ENCODE data around the gene PNPLA2. TPM values are rescaled to one million over a fixed set of nuclear protein-coding genes. Genes with fewer than 3 reads are reported as not detected.

PNPLA2 gene
- total and polyA plus RNA-seq, 7 donors = 64.8 to 247 (median 125) TPM

- ATAC-seq (no peak), DNase-seq (no peak)
- Histone ChIP-seq H3K4me1 (peaks cover 11% of the 10 kb centered on the region), H3K9me3 (no peaks in the 10 kb centered on the region), H3K27ac (no peak overlapping the region), H3K27me3 (ENCODE audit: insufficient read depth in 3 of 3, low read length in 2 of 3) (no peaks in the 10 kb centered on the region), H3K36me3 (ENCODE audit: insufficient read depth in 1 of 2, low read depth in 1 of 2) (no peaks in the 10 kb centered on the region), H3K4me3 (no peak overlapping the region)
- TF ChIP-seq, protein P1, sequence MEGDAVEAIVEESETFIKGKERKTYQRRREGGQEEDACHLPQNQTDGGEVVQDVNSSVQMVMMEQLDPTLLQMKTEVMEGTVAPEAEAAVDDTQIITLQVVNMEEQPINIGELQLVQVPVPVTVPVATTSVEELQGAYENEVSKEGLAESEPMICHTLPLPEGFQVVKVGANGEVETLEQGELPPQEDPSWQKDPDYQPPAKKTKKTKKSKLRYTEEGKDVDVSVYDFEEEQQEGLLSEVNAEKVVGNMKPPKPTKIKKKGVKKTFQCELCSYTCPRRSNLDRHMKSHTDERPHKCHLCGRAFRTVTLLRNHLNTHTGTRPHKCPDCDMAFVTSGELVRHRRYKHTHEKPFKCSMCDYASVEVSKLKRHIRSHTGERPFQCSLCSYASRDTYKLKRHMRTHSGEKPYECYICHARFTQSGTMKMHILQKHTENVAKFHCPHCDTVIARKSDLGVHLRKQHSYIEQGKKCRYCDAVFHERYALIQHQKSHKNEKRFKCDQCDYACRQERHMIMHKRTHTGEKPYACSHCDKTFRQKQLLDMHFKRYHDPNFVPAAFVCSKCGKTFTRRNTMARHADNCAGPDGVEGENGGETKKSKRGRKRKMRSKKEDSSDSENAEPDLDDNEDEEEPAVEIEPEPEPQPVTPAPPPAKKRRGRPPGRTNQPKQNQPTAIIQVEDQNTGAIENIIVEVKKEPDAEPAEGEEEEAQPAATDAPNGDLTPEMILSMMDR (IDR thresholded peaks at IDR 0.05) = no peak
- intact Hi-C loops (cut with DNase I) = no loop called here
- 85 to 86% (median 86%) methylated on average over 8 to 9 of the region's 9 CpGs for WGBS, 3 donors
These were observed 54.1 kb downstream of the PNPLA2 start for GRCh38 chr11:872799-873198.

DNA sequence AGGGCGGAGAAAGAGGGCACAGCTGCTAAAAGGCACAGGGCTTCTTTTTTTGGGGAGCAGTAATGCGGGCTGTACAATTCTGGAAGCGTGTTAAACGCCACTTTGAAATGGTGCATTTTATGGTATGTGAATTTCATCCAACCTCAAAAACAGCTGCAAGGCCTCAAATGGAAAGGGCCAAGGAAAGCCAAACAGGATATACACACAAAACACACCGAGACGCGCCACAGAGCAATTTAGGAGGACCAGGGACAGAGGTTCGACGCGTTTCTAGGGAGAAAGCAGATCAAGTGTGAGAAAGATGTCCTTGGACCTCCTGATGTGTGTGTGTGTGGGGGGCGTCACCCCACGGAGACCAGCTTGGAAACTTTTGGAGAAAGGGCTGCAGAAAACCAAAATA, 55.0 kb downstream of the PNPLA2 start:
- no peak for ATAC-seq
- TF ChIP-seq, protein P1 (IDR thresholded peaks at IDR 0.05) = no peak
- 43 to 56% (median 44%) methylated on average over 12 of the region's 12 CpGs for WGBS, 3 donors
- Histone ChIP-seq H3K27me3 (ENCODE audit: insufficient read depth in 3 of 3, low read length in 2 of 3) (no peaks in the 10 kb centered on the region), H3K4me1 (peaks cover 11% of the 10 kb centered on the region), H3K9me3 (no peaks in the 10 kb centered on the region), H3K27ac (no peak overlapping the region), H3K36me3 (ENCODE audit: insufficient read depth in 1 of 2, low read depth in 1 of 2) (no peaks in the 10 kb centered on the region), H3K4me3 (no peak overlapping the region)
- no peak for DNase-seq
- intact Hi-C loops (cut with DNase I) = no loop called here

Other genes with a start within 250 kb of the PNPLA2 start
- 10 to 100 TPM; 19.8 to 31.2 (median 25.0) TPM for gene PHRF1, start 242.4 kb upstream of the PNPLA2 start, total RNA-seq
- 10 to 100 TPM; 11.7 to 19.5 (median 13.5) TPM for gene PHRF1, start 242.4 kb upstream of the PNPLA2 start, polyA plus RNA-seq
- 10 to 100 TPM in 3 of 4 donors, 1 to 10 TPM in 1; 7.5 to 23.1 (median 15.2) TPM for gene IRF7, start 203.0 kb upstream of the PNPLA2 start, total RNA-seq
- gene IRF7, start 203.0 kb upstream of the PNPLA2 start, polyA plus RNA-seq = 10 to 100 TPM in 2 of 3 donors, 1 to 10 TPM in 1; 9.4 to 13.2 (median 12.9) TPM
- under 1 TPM in 1 of 4 donors, not detected in 3; 0.20 TPM for gene CDHR5, start 194.0 kb upstream of the PNPLA2 start, total RNA-seq
- gene CDHR5, start 194.0 kb upstream of the PNPLA2 start, polyA plus RNA-seq = under 1 TPM in 2 of 3 donors, not detected in 1; 0.07 to 0.34 TPM
- 1 to 10 TPM in 2 of 4 donors, under 1 TPM in 1, not detected in 1; 0.89 to 4.8 (median 1.8) TPM for gene SCT, start 191.7 kb upstream of the PNPLA2 start, total RNA-seq
- under 1 TPM in 1 of 3 donors, not detected in 2; 0.44 TPM for gene SCT, start 191.7 kb upstream of the PNPLA2 start, polyA plus RNA-seq
- gene DRD4, start 181.6 kb upstream of the PNPLA2 start, total RNA-seq = 1 to 10 TPM in 2 of 4 donors, under 1 TPM in 1, not detected in 1; 0.55 to 1.2 (median 1.1) TPM
- gene DRD4, start 181.6 kb upstream of the PNPLA2 start, polyA plus RNA-seq = under 1 TPM in 2 of 3 donors, not detected in 1; 0.14 to 0.18 TPM
- 10 to 100 TPM; 15.0 to 30.0 (median 21.0) TPM for gene DEAF1, start 123.7 kb upstream of the PNPLA2 start, total RNA-seq
- 10 to 100 TPM; 12.5 to 18.1 (median 15.3) TPM for gene DEAF1, start 123.7 kb upstream of the PNPLA2 start, polyA plus RNA-seq
- gene TMEM80, start 123.1 kb upstream of the PNPLA2 start, total RNA-seq = 10 to 100 TPM in 2 of 4 donors, 1 to 10 TPM in 2; 5.9 to 15.7 (median 9.7) TPM
- 10 to 100 TPM in 2 of 3 donors, 1 to 10 TPM in 1; 7.4 to 16.3 (median 10.1) TPM for gene TMEM80, start 123.1 kb upstream of the PNPLA2 start, polyA plus RNA-seq
- gene EPS8L2, start 112.7 kb upstream of the PNPLA2 start, total RNA-seq = 1 to 10 TPM in 3 of 4 donors, under 1 TPM in 1; 0.89 to 3.1 (median 1.5) TPM
- under 1 TPM; 0.47 to 0.63 (median 0.56) TPM for gene EPS8L2, start 112.7 kb upstream of the PNPLA2 start, polyA plus RNA-seq
- 100 to 1,000 TPM in 1 of 4 donors, 10 to 100 TPM in 3; 77.7 to 140 (median 81.8) TPM for gene TALDO1, start 71.5 kb upstream of the PNPLA2 start, total RNA-seq
- 10 to 100 TPM; 58.7 to 77.6 (median 65.9) TPM for gene TALDO1, start 71.5 kb upstream of the PNPLA2 start, polyA plus RNA-seq
- gene GATD1, start 41.4 kb upstream of the PNPLA2 start, total RNA-seq = 10 to 100 TPM; 13.6 to 32.6 (median 22.2) TPM
- 10 to 100 TPM; 11.0 to 20.9 (median 17.7) TPM for gene GATD1, start 41.4 kb upstream of the PNPLA2 start, polyA plus RNA-seq
- under 1 TPM in 1 of 4 donors, not detected in 3; 0.22 TPM for gene CEND1, start 28.8 kb upstream of the PNPLA2 start, total RNA-seq
- gene CEND1, start 28.8 kb upstream of the PNPLA2 start, polyA plus RNA-seq = under 1 TPM; 0.09 to 0.33 (median 0.11) TPM
- 1 to 10 TPM; 1.5 to 2.9 (median 2.2) TPM for gene SLC25A22, start 20.6 kb upstream of the PNPLA2 start, total RNA-seq
- gene SLC25A22, start 20.6 kb upstream of the PNPLA2 start, polyA plus RNA-seq = 1 to 10 TPM in 1 of 3 donors, under 1 TPM in 2; 0.49 to 4.3 (median 0.56) TPM
- gene PIDD1, start 13.7 kb upstream of the PNPLA2 start, total RNA-seq = 10 to 100 TPM in 3 of 4 donors, 1 to 10 TPM in 1; 8.7 to 13.8 (median 10.4) TPM
- gene PIDD1, start 13.7 kb upstream of the PNPLA2 start, polyA plus RNA-seq = 10 to 100 TPM in 2 of 3 donors, 1 to 10 TPM in 1; 9.4 to 16.2 (median 10.9) TPM
- gene RPLP2, start 8.9 kb upstream of the PNPLA2 start, total RNA-seq = 1,000 to 10,000 TPM; 1,082 to 1,565 (median 1,354) TPM
- gene RPLP2, start 8.9 kb upstream of the PNPLA2 start, polyA plus RNA-seq = 1,000 to 10,000 TPM in 1 of 3 donors, 100 to 1,000 TPM in 2; 779 to 1,781 (median 798) TPM
- 1 to 10 TPM; 2.4 to 8.9 (median 4.1) TPM for gene CRACR2B, start 9.0 kb downstream of the PNPLA2 start, total RNA-seq
- gene CRACR2B, start 9.0 kb downstream of the PNPLA2 start, polyA plus RNA-seq = 1 to 10 TPM; 1.9 to 6.4 (median 2.8) TPM
- 100 to 1,000 TPM; 149 to 175 (median 161) TPM for gene CD151, start 14.0 kb downstream of the PNPLA2 start, total RNA-seq
- 100 to 1,000 TPM; 158 to 358 (median 224) TPM for gene CD151, start 14.0 kb downstream of the PNPLA2 start, polyA plus RNA-seq
- 100 to 1,000 TPM; 113 to 205 (median 156) TPM for gene POLR2L, start 23.6 kb downstream of the PNPLA2 start, total RNA-seq
- 100 to 1,000 TPM; 114 to 178 (median 176) TPM for gene POLR2L, start 23.6 kb downstream of the PNPLA2 start, polyA plus RNA-seq
- gene TSPAN4, start 23.9 kb downstream of the PNPLA2 start, total RNA-seq = 10 to 100 TPM; 13.9 to 22.1 (median 16.8) TPM
- 10 to 100 TPM; 11.4 to 38.5 (median 25.1) TPM for gene TSPAN4, start 23.9 kb downstream of the PNPLA2 start, polyA plus RNA-seq
- 10 to 100 TPM; 31.2 to 44.5 (median 34.7) TPM for gene CHID1, start 91.9 kb downstream of the PNPLA2 start, total RNA-seq
- gene CHID1, start 91.9 kb downstream of the PNPLA2 start, polyA plus RNA-seq = 10 to 100 TPM; 25.5 to 40.4 (median 28.3) TPM
- gene AP2A2, start 107.0 kb downstream of the PNPLA2 start, total RNA-seq = 10 to 100 TPM; 26.5 to 31.4 (median 27.7) TPM
- 10 to 100 TPM; 15.9 to 21.7 (median 19.8) TPM for gene AP2A2, start 107.0 kb downstream of the PNPLA2 start, polyA plus RNA-seq
- gene MUC6, start 217.8 kb downstream of the PNPLA2 start, total RNA-seq = not detected
- under 1 TPM; under 0.01 to 0.04 (median 0.01) TPM for gene MUC6, start 217.8 kb downstream of the PNPLA2 start, polyA plus RNA-seq

Measured in psoas muscle (tissue), 8 donors.